ENCODE data around the gene PPIL1. TPM values are rescaled to one million over a fixed set of nuclear protein-coding genes. Genes with fewer than 3 reads are reported as not detected.

The PPIL1 gene
- total RNA-seq, 1 experiment from 2014 or later, result 64.2 TPM

DNA sequence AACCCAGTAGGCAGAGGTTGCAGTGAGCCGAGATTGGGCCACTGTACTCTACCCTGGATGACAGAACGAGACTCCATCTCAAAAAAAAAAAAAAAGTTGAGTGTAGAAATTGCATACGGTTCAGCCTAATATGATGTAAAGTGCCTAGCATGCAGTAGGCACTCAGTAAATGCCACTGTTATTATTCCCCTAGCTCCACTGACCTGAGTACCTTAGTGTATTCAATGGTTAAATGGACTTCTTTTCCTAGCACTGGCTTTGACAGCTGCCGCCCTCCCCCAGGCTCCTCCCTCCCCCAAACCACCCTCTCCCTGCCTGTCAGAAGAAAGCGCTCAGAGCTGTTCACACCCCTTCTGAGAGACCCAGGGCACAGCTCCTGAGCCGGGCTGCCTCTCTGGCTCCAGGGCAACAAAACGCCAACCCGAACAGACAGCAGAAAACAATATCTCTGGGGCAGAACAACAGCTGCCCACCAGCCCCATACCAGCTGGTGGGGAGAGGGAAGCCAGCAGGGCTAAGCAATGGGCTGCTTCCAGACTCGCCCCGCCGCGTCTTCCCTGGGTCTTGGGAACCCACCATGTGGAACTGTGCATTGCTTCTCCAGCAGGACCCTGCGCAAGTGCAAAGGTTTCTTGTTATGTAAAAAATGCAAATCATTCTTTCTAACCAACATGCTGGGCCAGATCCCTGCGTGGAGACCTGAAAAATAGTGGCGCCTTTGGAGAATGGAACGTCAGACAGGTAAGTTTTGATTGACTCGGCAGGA, 39.8 kb downstream of the PPIL1 start (continued):
- TF ChIP-seq, protein P1, sequence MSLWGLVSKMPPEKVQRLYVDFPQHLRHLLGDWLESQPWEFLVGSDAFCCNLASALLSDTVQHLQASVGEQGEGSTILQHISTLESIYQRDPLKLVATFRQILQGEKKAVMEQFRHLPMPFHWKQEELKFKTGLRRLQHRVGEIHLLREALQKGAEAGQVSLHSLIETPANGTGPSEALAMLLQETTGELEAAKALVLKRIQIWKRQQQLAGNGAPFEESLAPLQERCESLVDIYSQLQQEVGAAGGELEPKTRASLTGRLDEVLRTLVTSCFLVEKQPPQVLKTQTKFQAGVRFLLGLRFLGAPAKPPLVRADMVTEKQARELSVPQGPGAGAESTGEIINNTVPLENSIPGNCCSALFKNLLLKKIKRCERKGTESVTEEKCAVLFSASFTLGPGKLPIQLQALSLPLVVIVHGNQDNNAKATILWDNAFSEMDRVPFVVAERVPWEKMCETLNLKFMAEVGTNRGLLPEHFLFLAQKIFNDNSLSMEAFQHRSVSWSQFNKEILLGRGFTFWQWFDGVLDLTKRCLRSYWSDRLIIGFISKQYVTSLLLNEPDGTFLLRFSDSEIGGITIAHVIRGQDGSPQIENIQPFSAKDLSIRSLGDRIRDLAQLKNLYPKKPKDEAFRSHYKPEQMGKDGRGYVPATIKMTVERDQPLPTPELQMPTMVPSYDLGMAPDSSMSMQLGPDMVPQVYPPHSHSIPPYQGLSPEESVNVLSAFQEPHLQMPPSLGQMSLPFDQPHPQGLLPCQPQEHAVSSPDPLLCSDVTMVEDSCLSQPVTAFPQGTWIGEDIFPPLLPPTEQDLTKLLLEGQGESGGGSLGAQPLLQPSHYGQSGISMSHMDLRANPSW (CRISPR knock-in tag; conservative IDR thresholded peaks at IDR 0.05; ENCODE audit: low read depth), result no peak
- TF ChIP-seq, protein P2, sequence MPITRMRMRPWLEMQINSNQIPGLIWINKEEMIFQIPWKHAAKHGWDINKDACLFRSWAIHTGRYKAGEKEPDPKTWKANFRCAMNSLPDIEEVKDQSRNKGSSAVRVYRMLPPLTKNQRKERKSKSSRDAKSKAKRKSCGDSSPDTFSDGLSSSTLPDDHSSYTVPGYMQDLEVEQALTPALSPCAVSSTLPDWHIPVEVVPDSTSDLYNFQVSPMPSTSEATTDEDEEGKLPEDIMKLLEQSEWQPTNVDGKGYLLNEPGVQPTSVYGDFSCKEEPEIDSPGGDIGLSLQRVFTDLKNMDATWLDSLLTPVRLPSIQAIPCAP (CRISPR knock-in tag; IDR thresholded peaks at IDR 0.05), result no peak
- TF ChIP-seq EMX1 (CRISPR knock-in tag; IDR thresholded peaks at IDR 0.05), result no peak
- TF ChIP-seq, protein P3, sequence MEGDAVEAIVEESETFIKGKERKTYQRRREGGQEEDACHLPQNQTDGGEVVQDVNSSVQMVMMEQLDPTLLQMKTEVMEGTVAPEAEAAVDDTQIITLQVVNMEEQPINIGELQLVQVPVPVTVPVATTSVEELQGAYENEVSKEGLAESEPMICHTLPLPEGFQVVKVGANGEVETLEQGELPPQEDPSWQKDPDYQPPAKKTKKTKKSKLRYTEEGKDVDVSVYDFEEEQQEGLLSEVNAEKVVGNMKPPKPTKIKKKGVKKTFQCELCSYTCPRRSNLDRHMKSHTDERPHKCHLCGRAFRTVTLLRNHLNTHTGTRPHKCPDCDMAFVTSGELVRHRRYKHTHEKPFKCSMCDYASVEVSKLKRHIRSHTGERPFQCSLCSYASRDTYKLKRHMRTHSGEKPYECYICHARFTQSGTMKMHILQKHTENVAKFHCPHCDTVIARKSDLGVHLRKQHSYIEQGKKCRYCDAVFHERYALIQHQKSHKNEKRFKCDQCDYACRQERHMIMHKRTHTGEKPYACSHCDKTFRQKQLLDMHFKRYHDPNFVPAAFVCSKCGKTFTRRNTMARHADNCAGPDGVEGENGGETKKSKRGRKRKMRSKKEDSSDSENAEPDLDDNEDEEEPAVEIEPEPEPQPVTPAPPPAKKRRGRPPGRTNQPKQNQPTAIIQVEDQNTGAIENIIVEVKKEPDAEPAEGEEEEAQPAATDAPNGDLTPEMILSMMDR (IDR thresholded peaks at IDR 0.05), result no peak

DNA sequence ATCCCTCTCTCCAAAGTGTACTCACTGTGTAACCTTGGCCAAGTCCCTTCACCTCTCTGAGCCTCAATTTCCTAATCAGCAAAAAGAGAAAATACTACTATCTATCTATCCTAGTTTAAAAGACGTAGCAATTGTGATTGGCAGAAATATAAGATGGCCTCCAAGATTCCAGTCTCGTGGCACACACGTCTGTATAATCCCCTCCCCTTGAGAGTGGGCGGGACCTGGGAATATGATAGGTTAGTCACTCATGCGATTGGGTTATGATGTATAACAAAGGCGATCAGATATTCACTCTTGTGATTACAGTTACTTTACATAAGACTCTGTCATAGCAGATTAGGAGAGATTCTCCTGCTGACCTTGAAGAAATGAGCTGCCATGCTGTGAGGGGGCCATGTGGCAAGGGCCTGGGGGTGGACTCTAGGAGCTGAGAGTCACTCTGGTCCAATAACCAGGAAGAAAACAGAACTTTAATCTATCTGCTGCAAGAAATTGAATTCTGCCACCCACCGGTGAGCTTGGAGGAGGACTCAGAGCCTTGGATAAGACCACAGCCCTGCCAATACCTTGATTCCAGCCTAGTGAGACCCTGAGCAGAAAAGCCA, 41.3 kb downstream of the PPIL1 start:
- ChIA-PET CTCF (interaction anchor here (1.5 kb wide), 1 partner anchor 51 kb away, joined by 5 read pairs; no protein-coding TSS in a partner anchor), POLR2A (no interaction called here)
- no peak overlapping the region for H3K4me3 Mint-ChIP-seq
- H3K9me3 Mint-ChIP-seq, result peaks cover 15% of the 10 kb centered on the region
- peaks cover 31% of the 10 kb centered on the region for H3K27me3 Mint-ChIP-seq (ENCODE audit: low read depth)
- no peaks in the 10 kb centered on the region for H3K36me3 Mint-ChIP-seq
- no peak overlapping the region for H3K27ac Mint-ChIP-seq
- H3K4me1 Mint-ChIP-seq, result peaks cover 20% of the 10 kb centered on the region
- DNase-seq (ENCODE audit: low spot score), result no peak
- no peak for ATAC-seq
- TF ChIP-seq, protein P4, sequence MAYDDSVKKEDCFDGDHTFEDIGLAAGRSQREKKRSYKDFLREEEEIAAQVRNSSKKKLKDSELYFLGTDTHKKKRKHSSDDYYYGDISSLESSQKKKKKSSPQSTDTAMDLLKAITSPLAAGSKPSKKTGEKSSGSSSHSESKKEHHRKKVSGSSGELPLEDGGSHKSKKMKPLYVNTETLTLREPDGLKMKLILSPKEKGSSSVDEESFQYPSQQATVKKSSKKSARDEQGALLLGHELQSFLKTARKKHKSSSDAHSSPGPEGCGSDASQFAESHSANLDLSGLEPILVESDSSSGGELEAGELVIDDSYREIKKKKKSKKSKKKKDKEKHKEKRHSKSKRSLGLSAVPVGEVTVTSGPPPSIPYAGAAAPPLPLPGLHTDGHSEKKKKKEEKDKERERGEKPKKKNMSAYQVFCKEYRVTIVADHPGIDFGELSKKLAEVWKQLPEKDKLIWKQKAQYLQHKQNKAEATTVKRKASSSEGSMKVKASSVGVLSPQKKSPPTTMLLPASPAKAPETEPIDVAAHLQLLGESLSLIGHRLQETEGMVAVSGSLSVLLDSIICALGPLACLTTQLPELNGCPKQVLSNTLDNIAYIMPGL (CRISPR knock-in tag; IDR thresholded peaks at IDR 0.05), result no peak
- TF ChIP-seq, protein P5, sequence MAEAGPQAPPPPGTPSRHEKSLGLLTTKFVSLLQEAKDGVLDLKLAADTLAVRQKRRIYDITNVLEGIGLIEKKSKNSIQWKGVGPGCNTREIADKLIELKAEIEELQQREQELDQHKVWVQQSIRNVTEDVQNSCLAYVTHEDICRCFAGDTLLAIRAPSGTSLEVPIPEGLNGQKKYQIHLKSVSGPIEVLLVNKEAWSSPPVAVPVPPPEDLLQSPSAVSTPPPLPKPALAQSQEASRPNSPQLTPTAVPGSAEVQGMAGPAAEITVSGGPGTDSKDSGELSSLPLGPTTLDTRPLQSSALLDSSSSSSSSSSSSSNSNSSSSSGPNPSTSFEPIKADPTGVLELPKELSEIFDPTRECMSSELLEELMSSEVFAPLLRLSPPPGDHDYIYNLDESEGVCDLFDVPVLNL (CRISPR knock-in tag; IDR thresholded peaks at IDR 0.05; ENCODE audit: borderline replicate concordance, low read depth), result no peak
- no peak for TF ChIP-seq TP53 (CRISPR knock-in tag; IDR thresholded peaks at IDR 0.05)
- TF ChIP-seq NFE2L1 (CRISPR knock-in tag; IDR thresholded peaks at IDR 0.05), result no peak
- no peak for TF ChIP-seq JUN (CRISPR knock-in tag; IDR thresholded peaks at IDR 0.05)
- TF ChIP-seq ZNF232 (CRISPR knock-in tag; IDR thresholded peaks at IDR 0.05), result no peak
- TF ChIP-seq TEAD1 (CRISPR knock-in tag; IDR thresholded peaks at IDR 0.05), result no peak
- TF ChIP-seq CREM (CRISPR knock-in tag; IDR thresholded peaks at IDR 0.05), result no peak
- TF ChIP-seq, protein P6, sequence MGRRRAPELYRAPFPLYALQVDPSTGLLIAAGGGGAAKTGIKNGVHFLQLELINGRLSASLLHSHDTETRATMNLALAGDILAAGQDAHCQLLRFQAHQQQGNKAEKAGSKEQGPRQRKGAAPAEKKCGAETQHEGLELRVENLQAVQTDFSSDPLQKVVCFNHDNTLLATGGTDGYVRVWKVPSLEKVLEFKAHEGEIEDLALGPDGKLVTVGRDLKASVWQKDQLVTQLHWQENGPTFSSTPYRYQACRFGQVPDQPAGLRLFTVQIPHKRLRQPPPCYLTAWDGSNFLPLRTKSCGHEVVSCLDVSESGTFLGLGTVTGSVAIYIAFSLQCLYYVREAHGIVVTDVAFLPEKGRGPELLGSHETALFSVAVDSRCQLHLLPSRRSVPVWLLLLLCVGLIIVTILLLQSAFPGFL (CRISPR knock-in tag; IDR thresholded peaks at IDR 0.05; ENCODE audit: borderline replicate concordance), result no peak
- TF ChIP-seq ZNF138 (CRISPR knock-in tag; conservative IDR thresholded peaks at IDR 0.05), result no peak
- TF ChIP-seq NR1H2 (CRISPR knock-in tag; IDR thresholded peaks at IDR 0.05), result no peak
- TF ChIP-seq, protein P7, sequence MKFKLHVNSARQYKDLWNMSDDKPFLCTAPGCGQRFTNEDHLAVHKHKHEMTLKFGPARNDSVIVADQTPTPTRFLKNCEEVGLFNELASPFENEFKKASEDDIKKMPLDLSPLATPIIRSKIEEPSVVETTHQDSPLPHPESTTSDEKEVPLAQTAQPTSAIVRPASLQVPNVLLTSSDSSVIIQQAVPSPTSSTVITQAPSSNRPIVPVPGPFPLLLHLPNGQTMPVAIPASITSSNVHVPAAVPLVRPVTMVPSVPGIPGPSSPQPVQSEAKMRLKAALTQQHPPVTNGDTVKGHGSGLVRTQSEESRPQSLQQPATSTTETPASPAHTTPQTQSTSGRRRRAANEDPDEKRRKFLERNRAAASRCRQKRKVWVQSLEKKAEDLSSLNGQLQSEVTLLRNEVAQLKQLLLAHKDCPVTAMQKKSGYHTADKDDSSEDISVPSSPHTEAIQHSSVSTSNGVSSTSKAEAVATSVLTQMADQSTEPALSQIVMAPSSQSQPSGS (CRISPR knock-in tag; IDR thresholded peaks at IDR 0.05; ENCODE audit: borderline replicate concordance, low read depth), result no peak
- TF ChIP-seq, protein P8, sequence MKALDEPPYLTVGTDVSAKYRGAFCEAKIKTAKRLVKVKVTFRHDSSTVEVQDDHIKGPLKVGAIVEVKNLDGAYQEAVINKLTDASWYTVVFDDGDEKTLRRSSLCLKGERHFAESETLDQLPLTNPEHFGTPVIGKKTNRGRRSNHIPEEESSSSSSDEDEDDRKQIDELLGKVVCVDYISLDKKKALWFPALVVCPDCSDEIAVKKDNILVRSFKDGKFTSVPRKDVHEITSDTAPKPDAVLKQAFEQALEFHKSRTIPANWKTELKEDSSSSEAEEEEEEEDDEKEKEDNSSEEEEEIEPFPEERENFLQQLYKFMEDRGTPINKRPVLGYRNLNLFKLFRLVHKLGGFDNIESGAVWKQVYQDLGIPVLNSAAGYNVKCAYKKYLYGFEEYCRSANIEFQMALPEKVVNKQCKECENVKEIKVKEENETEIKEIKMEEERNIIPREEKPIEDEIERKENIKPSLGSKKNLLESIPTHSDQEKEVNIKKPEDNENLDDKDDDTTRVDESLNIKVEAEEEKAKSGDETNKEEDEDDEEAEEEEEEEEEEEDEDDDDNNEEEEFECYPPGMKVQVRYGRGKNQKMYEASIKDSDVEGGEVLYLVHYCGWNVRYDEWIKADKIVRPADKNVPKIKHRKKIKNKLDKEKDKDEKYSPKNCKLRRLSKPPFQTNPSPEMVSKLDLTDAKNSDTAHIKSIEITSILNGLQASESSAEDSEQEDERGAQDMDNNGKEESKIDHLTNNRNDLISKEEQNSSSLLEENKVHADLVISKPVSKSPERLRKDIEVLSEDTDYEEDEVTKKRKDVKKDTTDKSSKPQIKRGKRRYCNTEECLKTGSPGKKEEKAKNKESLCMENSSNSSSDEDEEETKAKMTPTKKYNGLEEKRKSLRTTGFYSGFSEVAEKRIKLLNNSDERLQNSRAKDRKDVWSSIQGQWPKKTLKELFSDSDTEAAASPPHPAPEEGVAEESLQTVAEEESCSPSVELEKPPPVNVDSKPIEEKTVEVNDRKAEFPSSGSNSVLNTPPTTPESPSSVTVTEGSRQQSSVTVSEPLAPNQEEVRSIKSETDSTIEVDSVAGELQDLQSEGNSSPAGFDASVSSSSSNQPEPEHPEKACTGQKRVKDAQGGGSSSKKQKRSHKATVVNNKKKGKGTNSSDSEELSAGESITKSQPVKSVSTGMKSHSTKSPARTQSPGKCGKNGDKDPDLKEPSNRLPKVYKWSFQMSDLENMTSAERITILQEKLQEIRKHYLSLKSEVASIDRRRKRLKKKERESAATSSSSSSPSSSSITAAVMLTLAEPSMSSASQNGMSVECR (CRISPR knock-in tag; IDR thresholded peaks at IDR 0.05; ENCODE audit: borderline replicate concordance), result no peak
- TF ChIP-seq MXD4 (CRISPR knock-in tag; IDR thresholded peaks at IDR 0.05; ENCODE audit: borderline replicate concordance), result no peak
- TF ChIP-seq NFATC4 (CRISPR knock-in tag; IDR thresholded peaks at IDR 0.05), result no peak
